Activated CD4-positive, alpha-beta T cell treated with anti-CD3 and anti-CD28 coated beads, Interleukin-10, Interleukin-2, amounts not matched to agents 100 ng/mL and 50 ng/mL, durations not matched to agents 16 hours and 8 hours (primary cell): Measurements from ENCODE around the gene BRCC3.
A peak's percentile ranks its signal among the peaks of the same experiment; 100 is the strongest.
"Not testable (repeated sequence)": the region's sequence is repeated elsewhere in the genome, so short reads cannot be mapped to it uniquely, and the experiment has no call there.

Experiments
- DNase-seq: peaks from one replicate; pipeline ENCODE4 v3.0.0-alpha.2; 2020

BRCC3 gene

DNA sequence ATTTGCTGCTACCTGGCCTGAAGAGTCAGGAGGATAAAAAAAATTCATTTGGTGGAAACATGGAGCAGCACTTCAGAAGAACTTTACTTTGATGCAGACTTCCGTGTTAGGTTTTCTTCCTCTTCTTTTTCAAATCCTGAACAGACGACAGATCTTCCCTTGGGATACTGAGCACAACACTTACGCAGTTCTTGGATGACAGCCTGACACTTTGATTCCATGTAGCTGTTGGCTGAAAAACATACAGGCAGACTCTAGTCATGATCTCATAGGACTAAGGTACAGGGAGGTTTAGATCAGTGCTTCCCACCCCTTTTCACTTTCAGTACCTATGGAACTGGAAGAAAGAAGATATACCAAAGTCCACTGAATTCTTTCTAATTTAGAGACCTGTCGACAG lies 9.5 kb upstream of the BRCC3 start:
- no peak for DNase-seq

DNA sequence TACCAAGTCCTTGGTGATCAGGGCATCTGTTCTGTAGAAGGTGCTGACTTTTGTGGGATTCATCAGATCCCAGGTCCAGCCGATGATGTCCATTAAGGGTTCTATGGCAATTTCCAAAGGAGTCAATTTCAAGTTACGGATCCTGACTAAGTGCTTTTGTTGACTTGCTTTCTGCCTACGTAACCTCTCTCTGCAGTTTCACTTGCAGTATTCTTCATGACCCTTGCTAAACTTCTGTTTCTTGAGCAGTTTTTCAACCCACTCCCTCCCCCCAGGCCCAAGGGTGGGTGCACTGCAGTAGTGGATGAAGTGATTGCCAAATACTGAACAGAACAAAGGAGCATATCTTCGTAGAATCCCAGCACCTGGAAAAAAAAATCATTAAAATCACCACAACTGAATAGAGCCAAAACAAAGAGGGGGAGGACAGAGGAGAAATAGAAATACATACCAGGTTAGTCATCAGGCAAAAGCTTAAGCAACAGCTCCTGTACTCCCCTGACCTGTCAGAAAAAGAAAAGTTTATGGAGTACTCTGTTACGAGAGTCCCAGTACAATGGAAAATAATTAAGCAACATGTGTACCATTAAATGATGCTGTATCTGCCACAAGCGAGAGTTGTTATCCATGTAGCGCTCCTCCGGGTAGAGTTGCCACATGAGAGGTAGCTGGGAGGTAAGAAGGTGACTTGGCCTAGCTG lies 6.1 kb upstream of the BRCC3 start:
- no peak for DNase-seq

DNA sequence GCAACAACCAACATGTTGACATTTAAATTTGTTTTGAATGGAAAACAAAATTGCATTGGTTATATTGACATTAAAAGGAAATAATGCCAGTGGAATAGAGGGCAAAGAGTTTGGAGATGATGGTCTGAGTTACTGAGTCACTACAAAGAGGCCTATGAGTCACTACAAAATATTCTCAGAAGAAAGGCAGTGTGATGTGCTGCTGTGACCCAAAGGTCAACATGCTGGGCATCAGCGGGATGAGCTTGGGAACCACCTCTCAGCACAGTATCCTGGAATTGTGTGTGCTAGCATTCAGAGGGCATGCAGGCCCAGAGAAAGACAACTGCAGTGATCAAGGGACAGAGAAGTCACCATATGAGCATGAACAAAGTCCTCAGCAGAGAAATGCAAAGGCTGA lies 3.1 kb upstream of the BRCC3 start:
- no peak for DNase-seq

DNA sequence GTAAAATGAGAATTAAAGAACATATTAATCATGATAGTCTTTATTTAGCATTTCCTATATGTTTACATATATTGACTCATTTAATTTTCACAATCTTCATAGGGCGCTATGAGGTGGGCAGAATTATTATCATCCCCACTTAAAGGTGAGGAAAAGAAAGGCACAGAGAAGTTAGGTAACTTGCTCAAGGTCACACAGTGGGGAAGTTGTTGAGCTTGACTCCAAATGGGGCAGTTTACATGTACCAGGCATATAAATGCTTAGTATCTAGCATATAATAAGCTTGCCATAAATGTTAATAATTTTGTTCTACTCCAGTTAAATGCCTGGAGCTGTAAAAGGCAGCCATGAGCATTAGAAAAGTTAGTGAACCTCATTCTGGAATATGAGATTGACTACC lies 1.9 kb upstream of the BRCC3 start:
- DNase-seq: no peak

DNA sequence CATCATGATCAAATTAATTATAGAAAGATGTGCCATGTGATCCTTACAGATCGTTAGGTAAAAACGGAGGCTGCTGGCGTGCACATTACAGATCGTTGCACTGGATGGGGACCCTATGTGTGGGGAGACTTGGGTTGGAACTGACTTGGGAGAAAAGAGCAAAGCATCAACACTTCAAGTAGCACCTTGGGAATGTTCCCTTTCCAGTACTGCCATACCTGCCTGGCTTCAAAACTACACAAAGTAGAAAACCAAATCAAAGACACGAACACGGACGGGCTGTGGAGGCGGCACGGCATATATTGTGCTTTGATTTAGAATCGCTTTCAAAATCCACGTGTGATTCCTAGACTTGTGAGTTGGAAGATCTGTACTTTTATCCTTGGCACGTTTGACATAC lies 1.3 kb upstream of the BRCC3 start:
- DNase-seq: no peak

DNA sequence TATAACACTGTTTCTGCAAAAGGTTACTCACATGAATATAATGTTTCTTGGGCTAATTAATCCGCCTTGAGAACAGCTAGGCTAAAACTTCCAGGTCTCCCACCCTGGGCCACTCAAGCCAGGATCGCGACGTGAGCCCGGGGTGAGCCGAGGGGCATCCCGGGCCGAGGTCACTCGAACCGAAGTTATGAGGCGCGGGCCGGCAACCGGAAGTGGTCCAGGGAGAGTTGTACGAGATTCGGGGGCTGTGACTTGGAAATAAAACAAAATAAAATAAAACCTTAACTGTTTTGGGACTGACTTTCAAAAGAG lies 689 bp upstream of the BRCC3 start:
- no peak for DNase-seq

DNA sequence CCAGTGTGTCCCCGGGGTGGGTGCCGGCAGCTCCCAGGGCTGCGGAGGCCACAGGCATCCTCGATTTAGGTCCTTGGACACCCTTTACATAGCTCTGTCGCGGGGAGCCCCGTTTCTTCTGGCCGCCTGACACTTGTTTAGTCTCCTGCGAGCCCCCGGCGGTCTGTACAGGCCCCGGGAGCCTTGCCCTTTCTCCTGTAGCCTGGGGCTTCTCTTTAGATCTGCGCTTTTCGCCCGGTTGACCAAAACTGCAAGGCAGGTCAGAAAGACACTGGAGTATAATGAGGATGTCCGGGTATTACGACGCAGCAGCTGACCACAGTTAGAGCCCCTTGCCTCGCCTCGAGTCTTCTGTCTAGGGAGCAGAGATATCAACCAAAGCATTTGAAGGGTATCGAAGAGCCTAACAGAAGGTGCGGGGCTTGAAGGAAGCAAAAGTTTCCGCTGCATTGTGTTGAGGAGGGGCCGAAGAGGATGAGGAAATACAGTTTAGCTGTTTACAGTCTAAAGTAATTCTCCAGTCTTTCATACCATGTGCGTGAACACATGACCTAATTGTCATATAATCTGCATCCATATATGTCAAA lies 479 bp downstream of the BRCC3 start:
- DNase-seq: no peak

DNA sequence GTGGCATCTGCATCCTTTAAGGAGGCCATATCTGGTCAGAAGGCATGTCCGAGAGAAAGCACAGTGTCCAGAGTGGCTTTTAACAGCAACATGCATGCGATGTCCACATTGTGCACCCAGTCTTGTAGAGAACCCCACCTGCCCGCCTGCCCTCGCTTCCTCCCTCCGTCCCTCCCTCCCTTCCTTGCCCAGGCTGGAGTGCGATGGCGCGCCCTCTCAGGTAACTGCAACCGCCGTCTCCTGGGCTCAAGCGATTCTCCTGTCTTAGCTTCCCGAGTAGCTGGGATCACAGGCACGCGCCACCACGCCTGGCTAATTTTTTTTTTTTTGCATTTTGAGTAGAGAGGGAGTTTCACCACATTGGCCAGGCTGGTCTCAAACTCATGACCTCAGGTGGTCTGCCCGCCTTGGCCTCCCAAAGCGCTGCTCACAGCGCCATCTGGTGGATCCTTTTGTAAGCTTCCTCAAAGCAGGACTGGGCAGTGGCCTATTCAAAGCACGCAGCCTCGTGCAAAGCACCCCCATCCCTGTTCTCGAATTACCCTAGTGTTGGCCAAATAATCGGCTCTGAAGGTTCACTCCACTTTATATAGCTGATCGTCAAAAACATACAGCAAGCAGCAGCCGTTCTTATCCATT lies 15.0 kb downstream of the BRCC3 start:
- DNase-seq: peak; percentile 51

DNA sequence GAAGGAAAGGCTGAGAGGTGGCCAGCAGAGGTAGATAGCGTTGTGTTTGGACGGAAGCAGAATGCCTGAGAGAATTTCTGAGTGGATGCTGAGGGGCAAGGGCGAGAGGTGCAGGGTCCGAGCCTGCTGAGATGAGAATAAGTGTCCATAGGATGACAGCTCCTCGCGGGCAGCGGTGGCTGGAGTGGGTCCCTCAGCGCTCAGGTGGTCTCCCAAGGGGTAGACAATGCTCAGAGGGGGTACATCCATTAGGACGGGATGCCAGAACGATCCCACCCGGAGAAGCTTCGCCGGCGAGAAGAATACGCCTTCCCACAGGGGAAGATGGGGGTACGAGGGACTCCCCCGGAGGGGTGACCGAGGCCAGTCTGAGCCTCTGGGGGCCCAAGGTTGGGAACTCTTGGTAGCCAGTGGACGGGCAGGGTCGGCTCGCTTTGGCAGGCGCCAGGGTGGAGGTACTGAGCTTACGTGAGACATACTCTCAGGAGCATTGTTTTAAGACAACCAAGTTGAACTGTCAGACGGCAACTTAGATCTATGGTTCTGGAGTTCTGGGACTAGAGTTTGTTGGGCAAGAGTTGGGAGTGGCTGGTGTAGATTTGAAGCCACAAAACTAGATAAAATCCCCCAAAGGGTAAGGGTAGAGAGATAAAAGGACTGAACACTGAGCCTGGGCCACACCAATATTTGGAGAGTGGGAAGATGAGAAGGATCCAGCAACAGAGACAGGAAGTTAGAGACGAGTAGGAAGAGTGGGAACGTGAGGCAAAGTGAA lies 15.8 kb downstream of the BRCC3 start:
- DNase-seq: no peak

DNA sequence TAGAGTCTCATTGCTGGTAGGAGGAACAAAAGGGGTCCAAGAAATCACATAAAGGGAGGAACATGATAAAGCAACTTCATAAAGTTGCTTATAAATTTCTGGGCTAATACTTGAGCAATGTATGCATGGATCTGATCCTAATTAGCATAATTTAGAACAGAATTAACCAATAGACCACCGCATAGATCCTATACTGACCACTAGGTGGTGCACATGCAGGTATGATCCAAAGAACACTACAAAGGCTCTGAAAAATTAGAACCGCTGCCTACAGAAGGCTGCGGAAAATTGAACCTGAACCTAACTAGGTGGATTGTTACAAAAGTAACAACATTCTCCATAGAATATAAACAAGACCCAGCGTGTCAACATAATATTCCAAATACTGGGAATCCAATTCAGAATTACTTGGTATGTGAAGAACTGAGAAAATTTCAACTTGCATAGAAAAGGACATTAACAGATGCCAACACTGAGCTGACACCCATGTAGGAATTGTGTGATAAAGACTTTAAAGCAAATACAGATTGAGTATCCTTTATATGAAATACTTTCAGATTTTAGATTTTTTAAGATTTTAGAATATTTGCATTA lies 23.3 kb downstream of the BRCC3 start:
- DNase-seq: peak; percentile 49

DNA sequence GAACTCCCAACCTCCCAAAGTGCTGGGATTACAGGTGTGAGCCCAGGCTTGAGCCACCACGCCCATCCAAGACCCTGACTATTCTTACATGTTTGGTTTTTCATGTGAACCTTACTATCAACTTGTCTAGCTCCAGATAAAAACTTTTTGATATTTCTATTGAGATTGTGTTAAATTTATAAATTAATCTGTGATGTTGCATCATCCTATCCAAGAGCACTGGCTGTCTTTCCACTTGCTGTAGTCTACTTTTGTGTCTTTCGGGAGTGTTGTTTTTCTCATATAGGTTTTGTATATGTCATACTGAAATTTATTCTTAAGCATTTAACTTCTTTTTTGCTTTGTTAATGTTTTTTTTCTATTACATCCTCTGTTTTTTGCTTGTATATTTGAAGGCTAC lies 34.6 kb downstream of the BRCC3 start:
- no peak for DNase-seq

DNA sequence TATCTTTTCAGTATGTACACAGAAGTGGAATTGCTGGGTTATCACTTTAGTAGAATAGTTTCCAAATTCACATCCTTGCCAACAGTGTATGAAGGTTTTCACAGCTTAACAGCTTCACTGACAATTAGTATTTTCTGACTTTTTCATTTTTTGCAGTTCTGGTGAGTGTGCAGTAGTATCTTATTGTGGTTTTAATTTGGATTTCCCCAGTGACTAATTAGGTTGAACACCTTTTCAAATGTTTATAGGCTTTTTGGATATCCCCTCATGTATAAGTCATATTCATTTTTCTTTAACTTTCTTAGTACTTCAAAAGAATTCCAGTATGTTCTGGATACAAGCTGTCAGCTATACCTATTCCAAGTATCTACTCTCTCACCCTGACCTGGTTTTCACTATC lies 37.1 kb downstream of the BRCC3 start:
- DNase-seq: no peak

DNA sequence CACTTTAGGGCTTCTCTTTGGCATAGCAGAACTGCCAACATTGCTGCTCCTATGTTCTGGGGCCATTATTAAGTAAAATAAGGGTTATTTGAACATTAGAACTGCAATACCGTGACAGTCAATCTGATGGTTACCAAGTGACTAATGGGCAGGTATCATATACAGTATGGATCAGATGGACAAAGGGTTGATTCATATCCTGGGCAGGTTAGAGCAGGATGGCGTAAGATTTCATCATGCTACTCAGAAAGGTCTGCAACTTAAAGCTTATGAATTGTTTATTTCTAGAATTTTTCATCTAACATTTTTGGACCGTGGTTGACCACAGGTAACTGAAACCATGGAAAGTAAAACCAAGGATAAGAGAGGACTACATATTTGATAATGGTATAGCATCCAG lies 40.9 kb downstream of the BRCC3 start:
- no peak for DNase-seq

DNA sequence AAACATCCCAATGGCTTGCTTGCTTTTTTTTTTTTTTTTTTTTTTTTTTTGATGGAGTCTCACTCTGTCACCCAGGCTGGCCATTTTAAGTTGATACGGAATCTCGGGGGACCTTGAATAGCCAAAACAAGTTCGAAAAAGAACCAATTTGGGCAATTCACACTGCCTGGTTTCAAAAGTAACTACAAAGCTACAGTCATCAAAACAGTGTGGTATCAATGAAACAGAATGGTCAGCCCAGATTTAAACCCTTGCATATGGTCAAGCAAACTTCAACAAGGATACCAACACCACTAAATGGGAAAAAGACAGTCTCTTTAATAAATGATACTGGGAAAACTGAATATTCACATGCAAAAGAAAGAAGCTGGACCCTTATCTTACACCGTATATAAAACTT lies 41.8 kb downstream of the BRCC3 start:
- DNase-seq: no peak

DNA sequence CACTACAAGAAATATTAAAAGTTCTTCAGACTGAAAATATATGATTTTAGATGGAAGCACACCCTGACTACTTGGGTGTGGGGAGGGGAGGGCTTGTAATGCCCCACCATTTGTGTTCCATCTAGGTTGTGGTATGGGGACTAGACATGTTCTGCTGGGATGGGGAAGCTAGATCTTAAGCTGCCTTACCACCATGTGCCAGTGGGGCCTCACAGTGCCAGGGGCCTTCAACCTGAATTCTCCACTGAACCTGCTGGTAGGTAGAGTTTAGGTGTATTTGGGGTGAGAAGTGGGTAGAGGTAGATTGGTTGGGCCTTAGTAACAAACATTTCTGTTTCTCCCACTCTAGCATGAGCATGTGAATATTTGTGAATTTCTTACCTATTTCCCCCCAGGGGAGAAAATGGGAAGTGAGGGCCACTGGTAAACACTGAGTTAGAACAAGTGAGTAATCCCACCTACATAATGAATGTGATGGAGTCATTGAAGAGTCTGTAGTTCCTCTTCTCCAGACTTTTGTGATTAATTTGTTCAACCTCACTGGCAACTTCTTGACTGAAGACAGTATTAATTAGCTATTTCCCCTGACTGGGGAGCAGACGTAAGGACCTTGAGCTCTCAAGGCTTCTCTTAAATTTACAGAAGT lies 44.0 kb downstream of the BRCC3 start:
- DNase-seq: no peak

DNA sequence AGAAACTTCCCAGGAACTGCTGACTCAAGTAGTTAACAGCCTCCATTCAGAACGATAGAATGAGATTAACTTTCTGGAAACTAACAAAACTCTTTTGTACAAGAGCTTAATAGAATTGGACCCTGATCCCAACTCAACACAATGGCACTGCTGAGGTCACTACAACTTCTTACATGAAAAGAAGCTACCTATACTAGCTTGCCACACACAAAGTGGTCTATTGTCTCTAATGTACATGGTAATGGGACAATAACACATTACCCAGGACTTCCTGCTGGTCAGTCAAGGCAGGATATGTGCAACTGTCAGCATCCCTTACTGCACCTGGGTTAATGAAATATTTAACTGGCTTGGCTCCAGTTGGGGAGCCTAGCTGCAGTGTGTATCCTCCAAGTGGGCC lies 56.2 kb downstream of the BRCC3 start:
- no peak for DNase-seq

DNA sequence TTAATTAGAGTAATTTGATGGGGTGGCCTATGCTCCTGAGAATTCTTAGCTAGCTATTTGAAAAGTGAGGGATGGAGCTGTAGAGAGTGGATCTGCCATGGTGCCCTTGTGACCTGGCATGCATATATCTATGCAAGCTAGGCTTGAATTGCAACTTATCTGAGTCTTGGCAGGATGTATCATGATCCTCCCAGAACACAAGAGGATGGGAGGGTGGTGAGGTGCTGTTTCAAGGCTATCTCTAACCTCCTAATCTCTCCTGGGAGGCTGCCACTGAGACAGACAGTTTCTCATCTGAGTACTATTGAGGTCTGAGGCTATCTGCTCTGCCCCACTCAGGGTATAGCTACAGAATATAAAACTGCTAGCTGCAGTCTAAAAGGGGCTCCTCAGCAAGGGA lies 56.6 kb downstream of the BRCC3 start:
- DNase-seq: no peak

DNA sequence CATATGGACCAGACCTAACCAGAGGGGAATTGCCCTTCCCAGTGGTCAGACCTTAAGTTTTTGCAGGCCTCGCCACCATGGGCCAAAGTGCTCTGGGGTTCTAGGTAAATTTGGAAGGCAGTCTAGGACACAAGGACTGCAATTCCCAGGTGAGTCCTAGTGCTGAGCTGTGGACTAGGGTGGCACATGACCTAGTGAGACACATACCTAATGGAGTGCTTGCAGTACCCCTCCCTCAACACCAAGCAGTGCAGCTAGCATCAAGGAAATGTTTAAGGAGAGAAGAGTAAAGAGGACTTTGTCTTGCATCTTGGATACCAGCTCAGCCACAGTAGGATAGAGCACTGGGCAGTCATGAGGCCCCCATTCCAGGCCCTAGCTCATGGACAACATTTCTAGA lies 60.8 kb downstream of the BRCC3 start:
- DNase-seq: no peak

DNA sequence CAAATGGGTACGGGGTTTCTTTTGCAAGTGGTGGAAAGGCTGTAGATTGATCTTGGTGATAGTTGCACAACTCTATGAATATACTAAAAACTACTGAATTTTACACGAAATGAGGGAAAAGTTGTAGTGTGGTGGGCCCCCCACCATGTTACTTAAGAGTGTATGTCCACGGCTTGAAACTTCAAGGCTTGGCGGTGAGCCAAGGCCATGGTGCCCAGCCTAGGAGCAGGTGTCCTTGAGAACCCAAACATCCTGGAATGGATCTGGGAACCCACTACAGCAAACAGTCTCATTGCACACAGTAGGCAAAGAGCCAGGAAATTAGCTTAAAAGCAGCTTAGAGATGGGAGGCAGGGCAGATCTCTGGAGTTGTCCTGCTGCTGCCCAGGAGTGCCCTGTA lies 62.9 kb downstream of the BRCC3 start:
- no peak for DNase-seq

DNA sequence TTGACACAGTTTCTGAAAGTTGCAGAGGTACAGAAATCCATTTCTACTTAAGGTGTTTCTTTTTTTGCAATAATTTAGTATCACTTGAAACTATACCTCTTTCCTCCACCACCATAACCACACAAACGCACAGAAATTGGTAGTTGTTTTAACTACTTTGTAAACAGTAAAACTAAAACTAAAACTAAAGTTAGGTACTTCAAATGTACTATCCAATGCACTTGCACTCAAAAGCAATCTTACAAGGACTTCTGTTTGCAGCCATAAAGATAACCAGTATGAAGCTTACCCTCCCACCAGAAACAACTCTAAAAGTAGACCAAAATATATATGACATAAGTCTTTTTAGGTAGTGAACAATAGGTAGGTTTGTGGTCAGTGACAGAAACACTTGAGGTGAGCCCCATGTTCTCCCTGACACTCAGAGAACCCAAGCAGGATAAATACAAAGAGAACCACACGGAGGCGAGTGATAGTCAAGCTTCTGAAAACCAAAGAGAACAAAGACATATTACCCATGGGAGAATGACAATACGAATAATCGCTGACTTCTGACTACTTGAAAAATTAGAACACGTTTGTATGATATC lies 72.7 kb downstream of the BRCC3 start:
- no peak for DNase-seq

DNA sequence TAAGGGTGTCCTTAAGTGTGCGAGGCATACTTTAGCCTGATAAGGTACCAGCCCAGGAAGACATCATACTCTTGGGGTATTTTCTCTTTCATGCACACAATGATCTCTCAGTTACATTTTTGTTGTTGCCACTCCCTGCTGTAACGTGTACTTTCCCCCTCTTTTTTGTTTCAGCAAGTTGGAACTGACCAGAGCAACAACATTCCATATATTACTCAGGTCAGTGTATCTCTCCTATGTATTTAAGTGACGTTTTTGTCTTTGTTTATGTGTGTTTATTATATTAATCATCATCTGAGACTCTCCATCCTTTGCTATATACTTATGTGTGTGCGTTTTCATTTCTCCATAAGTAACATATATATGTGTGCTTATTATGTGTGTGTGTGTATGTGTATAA lies 73.6 kb downstream of the BRCC3 start:
- DNase-seq: no peak

DNA sequence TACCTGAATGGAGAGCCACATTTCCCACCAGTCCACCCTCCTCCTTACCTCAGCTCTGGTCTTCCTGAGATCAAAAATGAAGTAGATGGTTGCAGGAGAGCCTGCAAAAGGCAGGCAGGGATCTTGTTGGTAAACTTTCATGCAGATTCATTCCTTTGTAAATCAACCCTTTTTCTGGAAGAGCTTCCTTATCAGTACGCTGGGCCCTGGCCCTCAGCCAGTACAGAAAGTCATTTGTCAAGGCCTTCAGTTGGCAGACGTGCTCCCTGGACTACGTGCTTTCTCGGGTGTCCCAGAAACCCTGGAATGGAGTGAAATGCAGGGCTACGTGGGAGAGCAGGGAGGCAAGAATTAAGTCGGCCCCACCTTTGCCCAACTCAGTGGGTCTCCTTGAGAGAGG lies 76.3 kb downstream of the BRCC3 start:
- DNase-seq: not testable (repeated sequence)

DNA sequence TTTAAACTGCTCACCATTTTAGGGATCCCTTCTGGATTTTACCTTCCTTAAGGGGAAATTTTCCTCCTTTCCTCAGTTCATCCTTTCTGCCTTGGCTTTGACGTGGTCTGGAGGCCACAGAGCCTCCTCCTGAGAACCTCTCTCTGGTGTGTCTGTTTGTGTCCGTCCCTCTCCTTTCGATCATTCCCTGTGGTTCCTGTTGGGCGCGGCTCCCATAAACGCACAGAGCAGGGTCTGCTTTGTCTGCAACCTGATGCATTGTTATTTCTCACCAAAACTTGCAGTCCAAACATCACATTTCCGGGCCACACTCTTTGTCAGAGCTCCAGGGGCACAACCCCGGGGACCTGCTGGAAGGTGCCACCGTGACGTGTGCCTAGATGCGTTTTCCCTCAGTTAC lies 76.9 kb downstream of the BRCC3 start:
- DNase-seq: not testable (repeated sequence)
